Measurements from ENCODE around the gene TUBB6.

GRCh38 chr18:12296087-12296403 lies 12.0 kb upstream of the TUBB6 start:
- TF ChIP-seq GATA3 (IDR thresholded peaks at IDR 0.05; ENCODE audit: low read depth, low read length) (no peak), GATA2 (IDR thresholded peaks at IDR 0.05; ENCODE audit: low read depth, low read length) (no peak)

All from SH-SY5Y (cell line).